ENCODE measurements around the gene ZBTB1.

- TF ChIP-seq CTCF (IDR thresholded peaks at IDR 0.05; ENCODE audit: poor library complexity, severe bottlenecking) (no peak), RAD21 (conservative IDR thresholded peaks at IDR 0.05) (no peak), TAF1 (IDR thresholded peaks at IDR 0.05; ENCODE audit: low read depth) (no peak), EZH2 (IDR thresholded peaks at IDR 0.05; ENCODE audit: borderline replicate concordance, insufficient read depth, low read length, poor library complexity, severe bottlenecking) (no peak), POLR2AphosphoS5 (IDR thresholded peaks at IDR 0.05) (no peak), REST (IDR thresholded peaks at IDR 0.05; ENCODE audit: borderline replicate concordance) (no peak), SMC3 (conservative IDR thresholded peaks at IDR 0.05; ENCODE audit: poor library complexity) (no peak), EP300 (conservative IDR thresholded peaks at IDR 0.05; ENCODE audit: poor library complexity, severe bottlenecking) (no peak)
Observed at GRCh38 chr14:64544607-64545312, 40.2 kb downstream of the ZBTB1 start.
